Measurements from ENCODE around the gene DPP9. TPM values are rescaled to one million over a fixed set of nuclear protein-coding genes. Genes with fewer than 3 reads are reported as not detected.

The DPP9 gene
- total and polyA plus RNA-seq, 5 donors from 2014 or later: 14.3 to 93.3 (median 17.7) TPM

DNA sequence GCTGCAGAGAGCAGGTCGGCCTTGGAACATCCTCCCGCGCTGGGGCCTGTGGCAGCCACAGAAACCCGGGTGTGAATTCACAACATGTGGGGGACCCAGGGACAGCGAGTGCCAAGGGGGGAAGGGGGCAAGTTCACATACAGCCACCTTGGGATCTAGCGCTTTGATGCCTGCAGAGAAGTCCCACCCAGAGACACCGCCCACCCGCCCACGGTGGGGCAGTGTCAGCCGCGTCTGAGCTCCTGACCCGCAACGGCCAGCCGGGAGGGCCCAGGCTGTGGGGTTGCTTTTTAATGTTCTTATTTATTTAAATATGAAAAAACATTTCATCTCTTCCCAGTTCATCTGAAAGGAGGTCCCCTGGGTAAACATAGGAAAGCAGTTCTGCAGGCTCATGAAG lies 66.4 kb downstream of the DPP9 start:
- Mint-ChIP-seq H3K27me3 (no peaks in the 10 kb centered on the region), H3K4me1 (peaks cover 0 to 7% (median 2%) of the 10 kb centered on the region in 4 donors), H3K36me3 (peaks cover 19% of the 10 kb centered on the region), H3K9me3 (no peaks in the 10 kb centered on the region), H3K27ac (no peak overlapping the region), H3K4me3 (no peak overlapping the region)
- H3K27me3 ChIP-seq (ENCODE audit: control insufficient read depth, insufficient read depth, low read length): no peaks in the 10 kb centered on the region
- no peaks in the 10 kb centered on the region for H3K9me3 ChIP-seq (ENCODE audit: control insufficient read depth in 2 of 2, low read length in 2 of 2)
- ATAC-seq (ENCODE audit: low read depth in 2 of 2) (no peak), DNase-seq (no peak)
- no peak overlapping the region for H3K27ac ChIP-seq (ENCODE audit: insufficient read depth, low read length, poor library complexity, severe bottlenecking)
- no peak overlapping the region for H3K4me3 ChIP-seq (ENCODE audit: low read depth, low read length)
- H3K4me1 ChIP-seq (ENCODE audit: control insufficient read depth, insufficient read depth, low read length, poor library complexity, severe bottlenecking): no peaks in the 10 kb centered on the region
- peaks cover 35% of the 10 kb centered on the region for H3K36me3 ChIP-seq (ENCODE audit: control insufficient read depth, insufficient read depth, low read length)

GRCh38 chr19:4656102-4656501 lies 67.5 kb downstream of the DPP9 start:
- no peaks in the 10 kb centered on the region for H3K27me3 Mint-ChIP-seq
- peaks cover 19% of the 10 kb centered on the region for H3K36me3 Mint-ChIP-seq
- H3K9me3 Mint-ChIP-seq: no peaks in the 10 kb centered on the region
- H3K9me3 ChIP-seq (ENCODE audit: control insufficient read depth in 2 of 2, low read length in 2 of 2): no peaks in the 10 kb centered on the region
- no peaks in the 10 kb centered on the region for H3K4me1 ChIP-seq (ENCODE audit: control insufficient read depth, insufficient read depth, low read length, poor library complexity, severe bottlenecking)
- H3K4me3 Mint-ChIP-seq: no peak overlapping the region
- peaks cover 29% of the 10 kb centered on the region for H3K36me3 ChIP-seq (ENCODE audit: control insufficient read depth, insufficient read depth, low read length)
- H3K27ac ChIP-seq (ENCODE audit: insufficient read depth, low read length, poor library complexity, severe bottlenecking): no peak overlapping the region
- DNase-seq (no peak), ATAC-seq (ENCODE audit: low read depth in 2 of 2) (no peak)
- peaks cover 0 to 4% (median under 1%) of the 10 kb centered on the region in 4 donors for H3K4me1 Mint-ChIP-seq
- H3K27me3 ChIP-seq (ENCODE audit: control insufficient read depth, insufficient read depth, low read length): no peaks in the 10 kb centered on the region
- H3K27ac Mint-ChIP-seq: no peak overlapping the region
- no peak overlapping the region for H3K4me3 ChIP-seq (ENCODE audit: low read depth, low read length)

GRCh38 chr19:4654437-4655361 lies 68.9 kb downstream of the DPP9 start:
- no peak overlapping the region for H3K27ac ChIP-seq (ENCODE audit: insufficient read depth, low read length, poor library complexity, severe bottlenecking)
- H3K9me3 ChIP-seq (ENCODE audit: control insufficient read depth in 2 of 2, low read length in 2 of 2): no peaks in the 10 kb centered on the region
- peaks cover 17% of the 10 kb centered on the region for H3K36me3 ChIP-seq (ENCODE audit: control insufficient read depth, insufficient read depth, low read length)
- ATAC-seq (ENCODE audit: low read depth in 2 of 2) (no peak), DNase-seq (no peak)
- Mint-ChIP-seq H3K9me3 (no peaks in the 10 kb centered on the region), H3K4me1 (peaks cover 0 to 4% (median under 1%) of the 10 kb centered on the region in 4 donors), H3K36me3 (peaks cover 16% of the 10 kb centered on the region), H3K4me3 (no peak overlapping the region), H3K27ac (no peak overlapping the region), H3K27me3 (no peaks in the 10 kb centered on the region)
- H3K4me3 ChIP-seq (ENCODE audit: low read depth, low read length): no peak overlapping the region
- H3K27me3 ChIP-seq (ENCODE audit: control insufficient read depth, insufficient read depth, low read length): no peaks in the 10 kb centered on the region
- no peaks in the 10 kb centered on the region for H3K4me1 ChIP-seq (ENCODE audit: control insufficient read depth, insufficient read depth, low read length, poor library complexity, severe bottlenecking)

DNA sequence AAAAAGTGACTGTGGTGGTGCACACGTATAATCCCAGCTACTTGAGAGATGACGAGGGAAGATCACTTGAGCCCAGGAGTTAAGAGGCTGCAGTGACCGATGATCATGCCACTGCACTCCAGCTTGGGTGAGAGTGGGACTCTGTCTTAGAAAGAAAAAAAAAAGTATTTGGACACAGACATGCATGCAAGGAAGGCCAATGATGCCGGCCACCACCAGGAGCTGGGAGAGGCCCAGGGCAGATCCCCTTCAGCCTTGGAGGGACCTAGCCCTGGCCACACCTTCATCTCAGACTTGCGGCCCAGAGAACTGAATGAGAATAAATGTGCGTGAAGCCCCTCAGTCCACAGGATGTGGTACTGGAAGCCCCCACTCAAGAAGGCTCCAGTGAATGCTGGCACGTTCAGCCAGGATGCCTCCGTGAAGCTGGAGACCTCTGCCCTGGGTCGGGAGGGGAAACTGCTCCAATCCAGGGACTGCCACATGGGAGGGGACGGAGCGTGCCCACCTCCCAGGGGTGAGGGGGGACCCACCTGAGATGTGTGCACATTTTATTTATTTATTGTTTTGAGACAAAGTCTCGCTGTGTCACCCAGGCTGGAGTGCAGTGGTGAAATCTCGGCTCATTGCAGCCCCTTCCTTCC lies 69.7 kb downstream of the DPP9 start:
- no peaks in the 10 kb centered on the region for H3K4me1 ChIP-seq (ENCODE audit: control insufficient read depth, insufficient read depth, low read length, poor library complexity, severe bottlenecking)
- H3K36me3 ChIP-seq (ENCODE audit: control insufficient read depth, insufficient read depth, low read length): peaks cover 14% of the 10 kb centered on the region
- no peaks in the 10 kb centered on the region for H3K9me3 ChIP-seq (ENCODE audit: control insufficient read depth in 2 of 2, low read length in 2 of 2)
- Mint-ChIP-seq H3K27ac (no peak overlapping the region), H3K4me3 (no peak overlapping the region), H3K36me3 (peaks cover 13% of the 10 kb centered on the region), H3K9me3 (no peaks in the 10 kb centered on the region), H3K4me1 (peaks cover 0 to 4% (median 2%) of the 10 kb centered on the region in 4 donors), H3K27me3 (no peaks in the 10 kb centered on the region)
- DNase-seq (no peak), ATAC-seq (ENCODE audit: low read depth in 2 of 2) (no peak)
- H3K27ac ChIP-seq (ENCODE audit: insufficient read depth, low read length, poor library complexity, severe bottlenecking): no peak overlapping the region
- no peak overlapping the region for H3K4me3 ChIP-seq (ENCODE audit: low read depth, low read length)
- no peaks in the 10 kb centered on the region for H3K27me3 ChIP-seq (ENCODE audit: control insufficient read depth, insufficient read depth, low read length)

DNA sequence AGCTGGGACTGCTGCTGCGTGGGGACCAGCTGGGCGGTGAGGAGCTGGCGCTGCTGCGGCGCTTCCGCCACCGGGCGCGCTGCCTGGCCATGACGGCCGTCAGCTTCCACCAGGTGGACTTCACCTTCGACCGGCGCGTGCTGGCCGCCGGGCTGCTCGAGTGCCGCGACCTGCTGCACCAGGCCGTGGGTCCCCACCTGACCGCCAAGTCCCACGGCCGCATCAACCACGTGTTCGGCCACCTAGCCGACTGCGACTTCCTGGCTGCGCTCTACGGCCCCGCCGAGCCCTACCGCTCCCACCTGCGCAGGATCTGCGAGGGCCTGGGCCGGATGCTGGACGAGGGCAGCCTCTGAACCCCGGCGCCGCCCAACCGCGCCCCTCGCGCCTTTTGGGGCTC lies 71.6 kb downstream of the DPP9 start:
- Histone ChIP-seq H3K4me1 (ENCODE audit: control insufficient read depth, insufficient read depth, low read length, poor library complexity, severe bottlenecking) (no peaks in the 10 kb centered on the region), H3K9me3 (ENCODE audit: control insufficient read depth in 2 of 2, low read length in 2 of 2) (no peaks in the 10 kb centered on the region), H3K27me3 (ENCODE audit: control insufficient read depth, insufficient read depth, low read length) (no peaks in the 10 kb centered on the region), H3K36me3 (ENCODE audit: control insufficient read depth, insufficient read depth, low read length) (peaks cover 9% of the 10 kb centered on the region), H3K4me3 (ENCODE audit: low read depth, low read length) (no peak overlapping the region), H3K27ac (ENCODE audit: insufficient read depth, low read length, poor library complexity, severe bottlenecking) (no peak overlapping the region)
- H3K36me3 Mint-ChIP-seq: peaks cover 13% of the 10 kb centered on the region
- H3K4me3 Mint-ChIP-seq: no peak overlapping the region
- no peak for ATAC-seq (ENCODE audit: low read depth in 2 of 2)
- no peak overlapping the region for H3K27ac Mint-ChIP-seq
- H3K9me3 Mint-ChIP-seq: no peaks in the 10 kb centered on the region
- no peak for DNase-seq
- no peaks in the 10 kb centered on the region for H3K27me3 Mint-ChIP-seq
- peaks cover 0 to 9% (median 2%) of the 10 kb centered on the region in 4 donors for H3K4me1 Mint-ChIP-seq

GRCh38 chr19:4650159-4650558 lies 73.5 kb downstream of the DPP9 start:
- Mint-ChIP-seq H3K27ac (no peak overlapping the region), H3K4me3 (no peak overlapping the region), H3K9me3 (no peaks in the 10 kb centered on the region), H3K27me3 (no peaks in the 10 kb centered on the region), H3K36me3 (peaks cover 8% of the 10 kb centered on the region), H3K4me1 (peaks cover 4 to 9% (median 8%) of the 10 kb centered on the region in 4 donors)
- H3K27ac ChIP-seq (ENCODE audit: insufficient read depth, low read length, poor library complexity, severe bottlenecking): no peak overlapping the region
- no peak overlapping the region for H3K4me3 ChIP-seq (ENCODE audit: low read depth, low read length)
- no peak for DNase-seq
- no peaks in the 10 kb centered on the region for H3K4me1 ChIP-seq (ENCODE audit: control insufficient read depth, insufficient read depth, low read length, poor library complexity, severe bottlenecking)
- no peaks in the 10 kb centered on the region for H3K9me3 ChIP-seq (ENCODE audit: control insufficient read depth in 2 of 2, low read length in 2 of 2)
- no peak for ATAC-seq (ENCODE audit: low read depth in 2 of 2)
- H3K36me3 ChIP-seq (ENCODE audit: control insufficient read depth, insufficient read depth, low read length): peaks cover 7% of the 10 kb centered on the region
- H3K27me3 ChIP-seq (ENCODE audit: control insufficient read depth, insufficient read depth, low read length): no peaks in the 10 kb centered on the region

DNA sequence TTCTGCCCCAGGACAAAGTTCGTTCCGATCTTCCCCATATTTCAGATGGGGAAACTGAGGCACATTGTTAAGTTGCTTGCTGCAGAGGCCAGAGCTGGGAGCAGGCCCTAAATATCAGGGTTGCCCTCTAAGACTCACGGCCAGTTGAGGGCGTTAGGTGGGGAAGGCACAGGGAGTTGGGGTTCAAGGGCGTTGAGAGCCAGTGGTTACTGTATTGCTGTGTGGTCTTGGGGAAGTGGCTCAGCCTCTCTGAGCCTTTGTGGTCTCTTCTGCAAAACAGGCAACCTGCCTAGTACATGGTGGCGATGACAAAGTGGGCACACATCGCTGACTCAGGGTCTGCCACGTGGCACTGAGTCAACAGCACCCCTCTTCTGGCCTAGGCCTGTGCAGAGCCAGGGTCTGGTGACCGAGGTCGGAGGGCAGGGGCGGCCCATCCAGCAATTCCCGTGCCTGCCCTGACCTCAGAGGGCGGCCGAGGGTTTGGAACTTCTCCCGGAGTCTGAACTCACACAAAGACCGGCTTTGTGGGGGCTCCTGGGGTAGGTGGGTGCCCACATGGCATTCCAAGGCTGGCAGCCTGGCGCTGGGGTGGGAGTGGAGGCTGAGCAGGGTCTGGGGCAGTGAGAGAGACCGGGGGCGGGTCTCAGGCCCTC lies 74.1 kb downstream of the DPP9 start:
- Histone ChIP-seq H3K36me3 (ENCODE audit: control insufficient read depth, insufficient read depth, low read length) (peaks cover 2% of the 10 kb centered on the region), H3K27ac (ENCODE audit: insufficient read depth, low read length, poor library complexity, severe bottlenecking) (no peak overlapping the region), H3K27me3 (ENCODE audit: control insufficient read depth, insufficient read depth, low read length) (no peaks in the 10 kb centered on the region), H3K9me3 (ENCODE audit: control insufficient read depth in 2 of 2, low read length in 2 of 2) (no peaks in the 10 kb centered on the region), H3K4me1 (ENCODE audit: control insufficient read depth, insufficient read depth, low read length, poor library complexity, severe bottlenecking) (no peaks in the 10 kb centered on the region), H3K4me3 (ENCODE audit: low read depth, low read length) (no peak overlapping the region)
- ATAC-seq (ENCODE audit: low read depth in 2 of 2) (no peak), DNase-seq (no peak)
- Mint-ChIP-seq H3K4me1 (peaks cover 4 to 9% (median 6%) of the 10 kb centered on the region in 4 donors), H3K27me3 (no peaks in the 10 kb centered on the region), H3K36me3 (peaks cover 1% of the 10 kb centered on the region), H3K27ac (no peak overlapping the region), H3K9me3 (no peaks in the 10 kb centered on the region), H3K4me3 (no peak overlapping the region)

Measured in CD4-positive, CD25-positive, alpha-beta regulatory T cell (primary cell).